ENCODE results near the gene LIF.

DNA sequence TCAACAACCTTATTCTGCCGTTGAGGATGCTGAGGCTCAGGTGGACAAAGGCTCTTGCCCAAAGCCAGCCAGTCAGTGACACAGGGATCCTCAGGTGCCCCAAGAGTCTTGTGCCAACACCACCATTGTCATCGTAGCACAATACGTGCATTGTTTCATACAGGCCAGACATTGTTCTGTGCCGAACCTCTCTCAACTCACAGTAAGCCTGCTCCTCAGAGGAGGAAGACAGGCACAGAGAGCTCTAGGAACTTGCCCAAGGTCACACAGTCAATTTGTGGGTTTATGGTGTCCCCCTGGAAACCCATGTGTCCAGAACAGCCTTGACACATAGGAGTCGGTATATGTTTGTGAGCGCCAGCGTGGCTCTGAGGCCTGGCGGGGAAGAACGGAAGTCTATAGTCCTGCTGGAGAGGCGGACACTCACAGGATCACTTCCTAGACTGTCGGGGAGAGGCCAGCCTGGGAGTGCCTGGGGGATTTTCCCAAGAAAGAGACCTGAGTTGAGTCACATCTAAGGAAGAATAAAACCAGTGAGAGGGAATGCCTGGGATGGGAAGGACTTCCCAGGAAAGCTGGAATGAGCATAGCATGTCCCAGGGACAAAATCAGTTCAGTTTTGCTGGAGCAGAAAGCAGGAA, 20.2 kb downstream of the LIF start:
- TF ChIP-seq, protein P1, sequence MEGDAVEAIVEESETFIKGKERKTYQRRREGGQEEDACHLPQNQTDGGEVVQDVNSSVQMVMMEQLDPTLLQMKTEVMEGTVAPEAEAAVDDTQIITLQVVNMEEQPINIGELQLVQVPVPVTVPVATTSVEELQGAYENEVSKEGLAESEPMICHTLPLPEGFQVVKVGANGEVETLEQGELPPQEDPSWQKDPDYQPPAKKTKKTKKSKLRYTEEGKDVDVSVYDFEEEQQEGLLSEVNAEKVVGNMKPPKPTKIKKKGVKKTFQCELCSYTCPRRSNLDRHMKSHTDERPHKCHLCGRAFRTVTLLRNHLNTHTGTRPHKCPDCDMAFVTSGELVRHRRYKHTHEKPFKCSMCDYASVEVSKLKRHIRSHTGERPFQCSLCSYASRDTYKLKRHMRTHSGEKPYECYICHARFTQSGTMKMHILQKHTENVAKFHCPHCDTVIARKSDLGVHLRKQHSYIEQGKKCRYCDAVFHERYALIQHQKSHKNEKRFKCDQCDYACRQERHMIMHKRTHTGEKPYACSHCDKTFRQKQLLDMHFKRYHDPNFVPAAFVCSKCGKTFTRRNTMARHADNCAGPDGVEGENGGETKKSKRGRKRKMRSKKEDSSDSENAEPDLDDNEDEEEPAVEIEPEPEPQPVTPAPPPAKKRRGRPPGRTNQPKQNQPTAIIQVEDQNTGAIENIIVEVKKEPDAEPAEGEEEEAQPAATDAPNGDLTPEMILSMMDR (IDR thresholded peaks at IDR 0.05), result no peak
- no peak for TF ChIP-seq POLR2A (IDR thresholded peaks at IDR 0.05)

Data from upper lobe of left lung (tissue), 4 donors.